GM18517 (cell line): ENCODE data around the gene DNM1.

Source experiments
- ATAC-seq: cut with Tn5 transposase; IDR thresholded peaks from one replicate; pipeline ENCODE4 v1.9.1; 2021; ENCODE audit warnings: mild to moderate bottlenecking, moderate library complexity; ENCODE audit not compliant: unreplicated experiment

The DNM1 gene

DNA sequence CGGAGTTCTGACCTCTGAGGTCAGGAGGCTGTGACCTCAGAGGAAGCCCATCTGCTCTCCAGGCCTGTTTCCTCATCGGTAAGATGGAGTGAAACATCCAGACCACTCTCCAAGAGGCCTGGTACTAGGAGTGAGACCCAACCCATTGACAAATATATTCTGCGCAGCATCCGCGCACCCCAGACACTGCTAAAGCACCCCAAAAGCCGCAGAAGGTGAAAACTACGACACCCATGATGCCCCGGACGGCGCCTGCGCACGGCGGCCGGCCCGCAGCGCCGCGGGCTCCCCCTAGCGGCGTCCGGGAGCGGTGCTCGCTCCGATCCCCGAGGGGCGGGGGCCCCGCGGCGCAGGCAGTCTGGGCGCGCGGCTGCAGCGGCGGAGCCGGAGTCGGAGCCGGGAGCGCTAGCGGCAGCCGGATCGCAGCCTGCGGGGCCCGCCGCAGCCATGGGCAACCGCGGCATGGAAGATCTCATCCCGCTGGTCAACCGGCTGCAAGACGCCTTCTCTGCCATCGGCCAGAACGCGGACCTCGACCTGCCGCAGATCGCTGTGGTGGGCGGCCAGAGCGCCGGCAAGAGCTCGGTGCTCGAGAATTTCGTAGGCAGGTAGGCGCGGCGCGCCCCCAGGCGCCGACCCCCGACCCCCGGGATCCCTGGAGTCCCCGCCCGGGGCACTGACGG lies at the start of gene DNM1:
Gene DNM1 (plus strand): TSS at position 356 of the 683 bp plus-strand sequence. CDS start 92 bp downstream, at position 448.
- ATAC-seq, result peak; percentile 57

- ATAC-seq, result no peak
Measured at GRCh38 chr9:128153947-128154695, 49.1 kb upstream of the DNM1 start.

- no peak for ATAC-seq
Measured at GRCh38 chr9:128155736-128156500, 47.3 kb upstream of the DNM1 start.

- ATAC-seq, result no peak
Measured at GRCh38 chr9:128159522-128159783, 43.7 kb upstream of the DNM1 start.

DNA sequence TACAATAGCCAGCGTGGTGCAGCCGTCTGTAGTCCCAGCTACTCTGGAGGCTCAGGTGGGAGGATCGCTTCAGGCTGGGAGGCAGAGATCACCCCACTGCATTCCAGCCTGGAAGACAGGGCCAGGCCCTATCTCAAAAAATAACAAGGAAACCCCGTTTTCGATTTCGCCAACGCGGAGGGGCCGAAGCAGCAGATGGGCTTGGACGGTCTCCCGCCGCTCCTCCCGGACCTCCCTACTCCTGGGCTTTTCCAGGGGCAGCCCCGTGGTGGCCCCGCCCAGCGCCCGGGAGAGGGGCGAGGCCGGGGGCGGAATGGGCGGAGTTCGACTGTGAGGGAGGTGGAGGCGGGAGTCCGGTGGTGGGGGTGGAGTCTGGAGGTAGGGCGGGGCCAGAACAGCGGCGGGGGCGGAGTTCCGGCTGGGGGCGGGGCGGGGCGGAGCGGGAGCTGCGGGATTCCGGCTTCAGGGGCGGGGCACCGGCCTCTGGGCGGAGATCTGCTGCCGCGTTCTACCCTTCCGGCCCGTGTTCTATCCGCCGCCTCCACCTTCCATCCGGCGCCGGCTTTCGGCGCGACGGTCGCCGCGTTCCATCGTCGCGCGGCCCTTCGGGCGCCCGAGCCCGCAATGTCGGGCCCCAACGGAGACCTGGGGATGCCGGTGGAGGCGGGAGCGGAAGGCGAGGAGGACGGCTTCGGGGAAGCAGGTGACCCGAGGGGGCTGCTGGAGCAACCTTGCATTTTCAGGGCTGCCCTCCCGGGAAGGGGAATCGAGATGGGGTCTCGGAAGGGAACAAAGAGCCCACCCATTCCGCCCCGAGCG lies 43.2 kb upstream of the DNM1 start, which contains the start of gene BBLN:
Gene BBLN (plus strand): TSS at position 482 of the 819 bp plus-strand sequence. CDS start 143 bp downstream, at position 625.
- peak; percentile 61 for ATAC-seq

GRCh38 chr9:128160603-128160987 lies 42.6 kb upstream of the DNM1 start:
- peak; percentile 3 for ATAC-seq

DNA sequence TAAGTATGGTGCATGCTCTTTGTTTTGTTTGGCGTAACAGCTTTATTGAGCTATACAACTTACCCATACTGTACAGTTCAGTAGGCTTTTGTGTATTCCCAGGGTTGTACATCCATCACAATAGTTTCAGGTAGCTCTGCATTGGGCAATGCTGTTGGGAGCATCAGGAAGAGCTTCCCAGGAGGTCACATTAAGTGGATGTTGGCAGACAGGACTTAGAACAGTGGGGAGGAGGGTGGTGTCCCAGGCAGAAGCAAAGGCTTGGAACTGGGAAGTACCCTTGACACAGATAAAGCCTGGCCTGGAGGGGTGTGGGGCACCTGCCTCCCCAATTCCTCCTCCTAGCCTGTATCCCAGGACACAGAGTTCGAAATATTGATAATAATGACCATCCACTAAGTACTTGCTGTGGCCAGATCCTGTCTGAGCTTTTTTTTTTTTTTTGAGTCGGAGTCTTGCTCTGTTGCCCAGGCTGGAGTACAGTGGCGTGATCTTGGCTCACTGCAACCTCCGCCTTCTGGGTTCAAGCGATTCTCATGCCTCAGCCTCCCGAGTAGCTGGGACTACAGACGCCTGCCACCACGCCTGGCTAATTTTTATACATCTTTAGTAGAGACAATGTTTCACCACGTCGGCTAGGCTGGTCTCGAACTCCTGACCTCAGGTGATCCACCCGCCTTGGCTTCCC lies 41.8 kb upstream of the DNM1 start:
- no peak for ATAC-seq

- ATAC-seq, result no peak
Measured at GRCh38 chr9:128162215-128163026, 40.8 kb upstream of the DNM1 start.

GRCh38 chr9:128163027-128163515 lies 40.1 kb upstream of the DNM1 start:
- ATAC-seq, result no peak

DNA sequence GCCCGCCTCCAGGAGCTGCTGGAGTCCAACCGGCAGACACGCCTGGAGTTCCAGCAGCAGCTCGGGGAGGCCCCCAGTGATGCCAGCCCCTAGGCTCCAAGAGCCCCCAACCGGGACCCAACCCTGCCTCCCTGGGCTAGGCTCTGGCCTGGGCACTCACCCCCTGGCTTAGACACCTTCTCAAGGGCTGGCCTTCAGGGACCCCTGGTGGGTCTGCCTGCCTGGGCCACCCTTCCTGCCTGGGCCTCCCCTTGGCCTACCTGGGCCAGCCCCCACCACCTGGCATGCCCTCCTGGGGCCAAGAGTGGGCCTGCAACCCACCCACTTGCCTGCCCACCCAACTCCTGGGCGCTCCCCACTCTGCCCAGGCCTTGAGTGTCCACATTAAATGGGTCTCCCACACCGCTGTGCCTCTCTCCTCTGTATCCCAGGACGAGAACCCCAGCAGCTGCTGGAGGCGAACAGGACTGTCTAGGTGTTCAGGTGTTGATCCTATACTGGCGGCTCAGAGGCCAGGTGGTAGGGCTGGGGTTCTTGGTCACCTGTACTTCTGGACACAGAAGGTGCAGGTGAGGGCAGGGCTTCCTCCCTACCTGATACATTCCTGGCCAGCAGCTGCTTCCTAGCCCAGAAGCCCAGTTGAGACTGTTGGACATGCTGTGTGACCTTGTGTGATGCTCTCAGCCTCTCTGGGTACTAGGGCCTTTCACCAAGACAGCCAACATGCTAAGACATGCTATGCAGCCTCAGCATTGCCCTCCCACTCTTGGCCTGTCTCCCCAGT lies 39.5 kb upstream of the DNM1 start:
- ATAC-seq, result no peak

DNA sequence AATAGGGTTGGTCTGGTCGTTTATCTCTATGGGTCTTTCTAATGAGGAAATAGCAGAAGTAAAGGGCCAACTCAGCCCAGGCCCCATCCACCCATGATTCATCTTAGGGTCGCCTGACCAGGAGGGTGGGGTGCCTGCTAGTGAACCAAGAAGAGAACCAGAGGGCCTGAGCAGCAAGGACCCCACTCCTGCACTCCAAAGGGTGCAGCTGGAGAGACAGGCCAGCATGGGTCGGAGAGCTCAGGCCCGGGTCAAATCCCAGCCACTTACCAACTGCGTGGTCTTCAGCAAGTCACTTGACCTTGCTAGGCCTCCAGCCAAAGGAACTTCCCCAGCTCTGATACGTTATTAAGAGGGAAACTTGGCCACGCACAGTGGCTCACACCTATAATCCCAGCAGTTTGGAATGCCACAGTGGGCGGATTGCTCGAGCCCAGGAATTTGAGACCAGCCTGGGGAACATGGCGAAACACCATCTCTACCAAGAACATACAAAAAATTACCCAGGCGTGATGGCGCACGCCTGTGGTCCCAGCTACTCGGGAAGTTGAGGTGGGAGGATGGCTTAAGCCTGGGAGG lies 38.8 kb upstream of the DNM1 start:
- ATAC-seq, result no peak

GRCh38 chr9:128166169-128166568 lies 37.0 kb upstream of the DNM1 start:
- no peak for ATAC-seq

GRCh38 chr9:128167209-128167608 lies 36.0 kb upstream of the DNM1 start:
- ATAC-seq, result no peak

GRCh38 chr9:128168731-128169308 lies 34.4 kb upstream of the DNM1 start:
- no peak for ATAC-seq

- no peak for ATAC-seq
Measured at GRCh38 chr9:128169492-128169891, 33.7 kb upstream of the DNM1 start.

GRCh38 chr9:128169925-128170324 lies 33.3 kb upstream of the DNM1 start:
- no peak for ATAC-seq

DNA sequence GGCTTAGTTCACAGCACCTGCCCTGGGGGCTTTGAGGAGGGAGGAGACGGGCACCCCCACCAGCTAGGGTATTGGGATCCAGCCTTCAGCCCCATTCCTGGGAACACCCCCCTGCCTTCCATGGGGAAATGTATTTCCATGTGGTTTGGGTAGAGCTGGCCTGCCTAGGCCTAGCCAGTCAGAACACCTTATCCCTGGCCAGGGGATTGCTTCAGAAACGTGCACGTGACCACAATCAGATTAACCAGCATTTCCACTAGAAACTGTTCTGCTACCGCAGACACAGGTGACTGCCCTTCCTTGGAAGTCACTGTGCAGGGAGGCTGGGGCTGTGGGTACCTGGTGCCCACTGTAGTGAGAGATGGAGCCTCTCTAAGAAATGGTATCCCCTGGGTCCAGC lies 29.1 kb upstream of the DNM1 start:
- no peak for ATAC-seq

DNA sequence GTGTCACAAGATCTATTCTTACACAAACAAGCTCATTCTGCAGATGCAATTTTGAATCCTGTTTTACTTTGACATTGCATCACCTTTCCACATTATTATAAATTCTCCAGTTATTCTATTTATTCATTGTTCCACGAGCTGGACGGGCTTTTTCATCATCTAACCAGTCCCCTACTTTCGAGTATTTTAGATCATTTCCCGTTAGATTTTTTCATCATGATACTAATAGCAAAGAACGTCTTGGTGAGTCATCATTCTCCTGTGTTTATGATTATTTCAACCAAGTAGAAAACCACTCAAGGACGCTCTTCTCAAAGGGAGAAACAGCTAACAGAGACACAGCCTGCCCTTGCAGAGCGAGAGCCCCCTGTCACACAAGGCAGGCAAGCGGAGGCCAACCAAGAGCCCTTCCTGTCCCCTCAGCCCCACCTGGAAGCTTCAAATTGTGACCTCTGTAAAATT lies 28.0 kb upstream of the DNM1 start:
- no peak for ATAC-seq
